Pulmonary artery endothelial cell (primary cell): ENCODE measurements around the gene MYH7B. TPM values are rescaled to one million over a fixed set of nuclear protein-coding genes. Genes with fewer than 3 reads are reported as not detected.

Experiments
- DNase-seq: peaks from one replicate; pipeline ENCODE4 v3.0.0-alpha.2; 2011; ENCODE audit warnings: low read depth, low spot score
- total RNA-seq: library from RNA; depleted of rRNA; stranded (reverse); fragments of >200 nt; gene quantifications from 2 replicates; pipeline ENCODE4 v1.2.3, GENCODE V29; 2014

The MYH7B gene
- under 0.01 and 0.13 TPM in 2 replicates for total RNA-seq

GRCh38 chr20:34955231-34956040 is at the start of gene MYH7B, which contains the start of gene GSS:
Gene MYH7B, plus strand, starts transcription at chr20:34955868. Its CDS starts 22,138 bp downstream, at chr20:34978006.
Gene GSS, minus strand, starts transcription at chr20:34955806. Its CDS starts 3,954 bp downstream, at chr20:34951852.
- peak; percentile 77 for DNase-seq

GRCh38 chr20:34907616-34908469 is 47.8 kb upstream of the MYH7B start:
- DNase-seq, result peak; percentile 93

- DNase-seq, result no peak
Measured at GRCh38 chr20:34915131-34915530, 40.5 kb upstream of the MYH7B start.

- DNase-seq, result no peak
Measured at GRCh38 chr20:34915749-34916455, 39.8 kb upstream of the MYH7B start.

GRCh38 chr20:34916774-34917354 is 38.8 kb upstream of the MYH7B start:
- DNase-seq, result no peak

- no peak for DNase-seq
Measured at GRCh38 chr20:34920055-34920454, 35.6 kb upstream of the MYH7B start.

GRCh38 chr20:34921436-34921835 is 34.2 kb upstream of the MYH7B start:
- no peak for DNase-seq

GRCh38 chr20:34922654-34923381 is 32.9 kb upstream of the MYH7B start:
- no peak for DNase-seq

- DNase-seq, result no peak
Measured at GRCh38 chr20:34923414-34923813, 32.3 kb upstream of the MYH7B start.

- DNase-seq, result no peak
Measured at GRCh38 chr20:34925341-34925740, 30.3 kb upstream of the MYH7B start.

GRCh38 chr20:34925981-34926380 is 29.7 kb upstream of the MYH7B start:
- no peak for DNase-seq

GRCh38 chr20:34926581-34926980 is 29.1 kb upstream of the MYH7B start:
- no peak for DNase-seq

- no peak for DNase-seq
Measured at GRCh38 chr20:34927736-34928135, 27.9 kb upstream of the MYH7B start.

GRCh38 chr20:34928411-34928810 is 27.3 kb upstream of the MYH7B start:
- DNase-seq, result no peak

- no peak for DNase-seq
Measured at GRCh38 chr20:34931771-34932170, 23.9 kb upstream of the MYH7B start.

- DNase-seq, result no peak
Measured at GRCh38 chr20:34938466-34939163, 17.1 kb upstream of the MYH7B start.

GRCh38 chr20:34940081-34940481 is 15.6 kb upstream of the MYH7B start:
- DNase-seq, result no peak

- DNase-seq, result no peak
Measured at GRCh38 chr20:34941226-34941625, 14.4 kb upstream of the MYH7B start.

GRCh38 chr20:34942301-34942700 is 13.4 kb upstream of the MYH7B start:
- no peak for DNase-seq
